ENCODE results near the gene ZFYVE21.
A peak's percentile ranks its signal among the peaks of the same experiment; 100 is the strongest.

ZFYVE21 gene

GRCh38 chr14:103676881-103677675, 38.5 kb upstream of the ZFYVE21 start:
- ChIA-PET POLR2A (ENCODE audit: low non-redundant PET) (no interaction called here), CTCF (no interaction called here)
- no peak for DNase-seq (ENCODE audit: low spot score)
- TF ChIP-seq CTCF (conservative IDR thresholded peaks at IDR 0.05; ENCODE audit: low read depth): no peak
- no peak overlapping the region for H3K27ac ChIP-seq

GRCh38 chr14:103679351-103679750, 36.3 kb upstream of the ZFYVE21 start:
- CTCF ChIA-PET: interaction anchor here (0.6 to 0.9 kb wide), 2 partner anchors 15 to 106 kb away, joined by 3 to 4 read pairs; no protein-coding TSS in a partner anchor
- TF ChIP-seq CTCF (conservative IDR thresholded peaks at IDR 0.05; ENCODE audit: low read depth): peak; percentile 47
- DNase-seq (ENCODE audit: low spot score): no peak
- H3K27ac ChIP-seq: no peak overlapping the region
- POLR2A ChIA-PET (ENCODE audit: low non-redundant PET): no interaction called here

- POLR2A ChIA-PET (ENCODE audit: low non-redundant PET): no interaction called here
Measured at GRCh38 chr14:103680491-103681231, 34.9 kb upstream of the ZFYVE21 start.

GRCh38 chr14:103683139-103683538, 32.5 kb upstream of the ZFYVE21 start:
- H3K27ac ChIP-seq: peak overlapping the region; percentile 12; the same call in 1 of the 2 replicates
- ChIA-PET CTCF (no interaction called here), POLR2A (ENCODE audit: low non-redundant PET) (no interaction called here)
- no peak for DNase-seq (ENCODE audit: low spot score)
- TF ChIP-seq CTCF (conservative IDR thresholded peaks at IDR 0.05; ENCODE audit: low read depth): no peak

More at GRCh38 chr14:103680491-103681231, 34.9 kb upstream of the ZFYVE21 start:
- no peak for DNase-seq (ENCODE audit: low spot score)
- CTCF ChIA-PET: interaction anchor here (0.5 to 0.6 kb wide), 2 partner anchors 11 to 705 kb away, joined by 3 to 4 read pairs; no protein-coding TSS in a partner anchor
- no peak overlapping the region for H3K27ac ChIP-seq
- TF ChIP-seq CTCF (conservative IDR thresholded peaks at IDR 0.05; ENCODE audit: low read depth): no peak

- ChIA-PET CTCF (no interaction called here), POLR2A (ENCODE audit: low non-redundant PET) (no interaction called here)
- no peak for TF ChIP-seq CTCF (conservative IDR thresholded peaks at IDR 0.05; ENCODE audit: low read depth)
- no peak for DNase-seq (ENCODE audit: low spot score)
- H3K27ac ChIP-seq: peak overlapping the region; percentile 34; the same call in 1 of the 2 replicates
Measured at GRCh38 chr14:103684471-103684870, 31.1 kb upstream of the ZFYVE21 start.

- TF ChIP-seq CTCF (conservative IDR thresholded peaks at IDR 0.05; ENCODE audit: low read depth): no peak
- POLR2A ChIA-PET (ENCODE audit: low non-redundant PET): no interaction called here
- CTCF ChIA-PET: no interaction called here
- H3K27ac ChIP-seq: no peak overlapping the region
- no peak for DNase-seq (ENCODE audit: low spot score)
Measured at GRCh38 chr14:103684871-103685270, 30.7 kb upstream of the ZFYVE21 start.
